A549 (cell line): ENCODE measurements around the gene IL10. TPM values are rescaled to one million over a fixed set of nuclear protein-coding genes. Genes with fewer than 3 reads are reported as not detected.
"Not testable (repeated sequence)": the region's sequence is repeated elsewhere in the genome, so short reads cannot be mapped to it uniquely, and the experiment has no call there.

Experiments
- ATAC-seq, 2 experiments: fragments of 200-7000 bp in 1 of 2; fragments of >200 bp in 1 of 2; cut with Nextera tagmentation in 1 of 2; cut with Tn5 transposase in 1 of 2; 3 replicates each; pipeline versions ENCODE4 v1.8.0 to v1.9.1; 2018 to 2020; ENCODE audit warnings: mild to moderate bottlenecking in 1 of 2, moderate library complexity in 1 of 2
- CTCF ChIA-PET: fragments of 300-600 bp; sonication (Branson Sonifier 250); formaldehyde crosslinking; extraction: SDS; loops from one replicate; lab custom pipeline; 2021; ENCODE audit warnings: antibody characterized with exemption, inconsistent platforms; lab: Yijun Ruan, JAX
- POLR2A ChIA-PET: fragments of 350-600 bp; formaldehyde crosslinking; extraction: SDS; loops from one replicate; lab custom pipeline; 2021; ENCODE audit warnings: antibody characterized with exemption, inconsistent platforms; lab: Yijun Ruan, JAX
- DNase-seq, 2 experiments: peaks; one replicate each; pipeline versions ENCODE4 v3.0.0 to v3.0.0-alpha.2; 2011 to 2016; ENCODE audit warnings: low read depth in 1 of 2, low spot score in 1 of 2
- FAIRE-seq: peaks from 2 replicates; lab custom pipeline; 2011; peaks lifted over from hg19 to GRCh38; lab: Jason Lieb, UNC
- H3K27ac ChIP-seq, 2 experiments: fragments of >200 bp; sonication (Bioruptor Twin); formaldehyde crosslinking; 3 replicates each; pipeline ENCODE4 v1.5.1; 2016 to 2017
- H3K4me1 ChIP-seq: fragments of >200 bp; sonication (Bioruptor Twin); formaldehyde crosslinking; 3 replicates; pipeline ENCODE4 v1.6.1; 2016
- H3K4me2 ChIP-seq: fragments of >200 bp; sonication (Bioruptor Twin); formaldehyde crosslinking; 3 replicates; pipeline ENCODE4 v1.6.1; 2016
- H3K4me3 ChIP-seq: fragments of >200 bp; sonication (Bioruptor Twin); formaldehyde crosslinking; 3 replicates; pipeline ENCODE4 v1.5.1; 2016
- H3K9me3 ChIP-seq: fragments of >200 bp; sonication (Bioruptor Twin); formaldehyde crosslinking; 3 replicates; pipeline ENCODE4 v1.6.1; 2016
- EHF ChIP-seq: fragments of 250-450 bp; sonication (Bioruptor Pico); IDR thresholded peaks from 2 replicates; pipeline ENCODE4 v1.5.0; 2020; ENCODE audit warnings: mild to moderate bottlenecking
- FOSB ChIP-seq: fragments of 250-450 bp; sonication (Bioruptor Pico); IDR thresholded peaks from 2 replicates; pipeline ENCODE4 v1.5.0; 2020; ENCODE audit warnings: mild to moderate bottlenecking, moderate library complexity
- FOSL2 ChIP-seq, 2 experiments: fragments of 450-650 bp in 1 of 2; fragments of >200 bp in 1 of 2; sonication (Bioruptor Twin) in 1 of 2; formaldehyde crosslinking; IDR thresholded peaks; 2 replicates each; pipeline versions ENCODE4 v1.5.0 to v1.6.1; 2016 to 2020; ENCODE audit warnings: mild to moderate bottlenecking in 1 of 2, moderate library complexity in 1 of 2
- FOXS1 ChIP-seq: fragments of 250-450 bp; sonication (Bioruptor Pico); IDR thresholded peaks from 2 replicates; pipeline ENCODE4 v1.5.0; 2020; ENCODE audit warnings: mild to moderate bottlenecking, moderate library complexity
- HOXB13 ChIP-seq: fragments of 250-450 bp; sonication (Bioruptor Pico); IDR thresholded peaks from 2 replicates; pipeline ENCODE4 v1.5.0; 2020; ENCODE audit warnings: low read depth, mild to moderate bottlenecking, moderate library complexity
- KDM1A ChIP-seq: fragments of 200-600 bp; sonication (generic); IDR thresholded peaks from 2 replicates; pipeline ENCODE4 v1.6.1; 2016; ENCODE audit warnings: low read depth, mild to moderate bottlenecking
- KDM5A ChIP-seq: fragments of 200-600 bp; sonication (generic); IDR thresholded peaks from 2 replicates; pipeline ENCODE4 v1.6.1; 2016; ENCODE audit warnings: antibody characterized with exemption, mild to moderate bottlenecking
- MAZ ChIP-seq: fragments of 150-350 bp; IDR thresholded peaks from 2 replicates; pipeline ENCODE4 v1.6.1; 2014; ENCODE audit warnings: antibody characterized with exemption, low read depth, low read length, borderline replicate concordance
- NPAS2 ChIP-seq: fragments of 250-450 bp; sonication (Bioruptor Pico); IDR thresholded peaks from 2 replicates; pipeline ENCODE4 v1.8.0; 2022; ENCODE audit warnings: mild to moderate bottlenecking, moderate library complexity, borderline replicate concordance
- NR3C1 ChIP-seq: fragments of >200 bp; sonication (Bioruptor Twin); formaldehyde crosslinking; IDR thresholded peaks from 3 replicates; pipeline ENCODE4 v1.6.1; 2017
- RAD21 ChIP-seq, 2 experiments: fragments of >200 bp in 1 of 2; sonication (Bioruptor Twin) in 1 of 2; formaldehyde crosslinking in 1 of 2; IDR thresholded peaks in 1 of 2; conservative IDR thresholded peaks in 1 of 2; 2 replicates in 1 of 2; 3 replicates in 1 of 2; pipeline ENCODE4 v1.6.1; 2012 to 2018; ENCODE audit warnings: inconsistent platforms in 1 of 2
- RFX5 ChIP-seq: fragments of 450-650 bp; IDR thresholded peaks from 2 replicates; pipeline ENCODE4 v1.7.1; 2014; ENCODE audit warnings: antibody characterized with exemption, mild to moderate bottlenecking, moderate library complexity
- RNF2 ChIP-seq: fragments of 200-600 bp; sonication (generic); IDR thresholded peaks from 2 replicates; pipeline ENCODE4 v1.6.1; 2016; ENCODE audit warnings: low read depth, mild to moderate bottlenecking, antibody characterized with exemption, moderate library complexity, borderline replicate concordance
- WGBS: methylation state at CpG from one replicate; pipeline ENCODE4 v1.1.6; 2017; ENCODE audit errors: missing lambda C conversion rate; 5-methylcytosine and 5-hydroxymethylcytosine counted together
- polyA plus RNA-seq, 4 experiments: library from polyadenylated mRNA; depleted of rRNA in 3 of 4; stranded (reverse); fragments of >200 nt; fragmentation: RNase III in 1 of 4; extraction: RNeasy Plus Mini Kit Qiagen cat#74134 plus additional on column Dnase treatment in 1 of 4; gene quantifications; 2 replicates in 3 of 4; 3 replicates in 1 of 4; pipeline ENCODE4 v1.2.3, GENCODE V29; 2011 to 2017
- TF ChIP-seq, protein P1 (sequence below): fragments of 250-450 bp; sonication (Bioruptor Pico); IDR thresholded peaks from 2 replicates; pipeline ENCODE4 v1.5.0; 2021; ENCODE audit warnings: mild to moderate bottlenecking, moderate library complexity, borderline replicate concordance
- TF ChIP-seq, protein P2 (sequence below): IDR thresholded peaks from 2 replicates; pipeline ENCODE4 v1.6.1; 2012; ENCODE audit warnings: low read depth, borderline replicate concordance
- TF ChIP-seq, protein P3 (sequence below): IDR thresholded peaks from 2 replicates; pipeline ENCODE4 v1.6.1; 2012
- TF ChIP-seq, protein P4 (sequence below): fragments of 150-350 bp; IDR thresholded peaks from 2 replicates; pipeline ENCODE4 v1.6.1; 2014; ENCODE audit warnings: low read depth, mild to moderate bottlenecking, low read length
- TF ChIP-seq, protein P5 (sequence below): fragments of 200-600 bp; sonication (generic); IDR thresholded peaks from 2 replicates; pipeline ENCODE4 v1.6.1; 2016; ENCODE audit warnings: antibody characterized with exemption, mild to moderate bottlenecking, moderate library complexity
- TF ChIP-seq, protein P6 (sequence below): fragments of 250-450 bp; sonication (Bioruptor Pico); IDR thresholded peaks from 2 replicates; pipeline ENCODE4 v1.5.0; 2020; ENCODE audit warnings: low read depth, mild to moderate bottlenecking, moderate library complexity
- TF ChIP-seq, protein P7 (sequence below): IDR thresholded peaks from 2 replicates; pipeline ENCODE4 v1.6.1; 2012

The IL10 gene
- polyA plus RNA-seq, 2 of the 4 experiments (the other 2 are of a cell fraction): not detected

DNA sequence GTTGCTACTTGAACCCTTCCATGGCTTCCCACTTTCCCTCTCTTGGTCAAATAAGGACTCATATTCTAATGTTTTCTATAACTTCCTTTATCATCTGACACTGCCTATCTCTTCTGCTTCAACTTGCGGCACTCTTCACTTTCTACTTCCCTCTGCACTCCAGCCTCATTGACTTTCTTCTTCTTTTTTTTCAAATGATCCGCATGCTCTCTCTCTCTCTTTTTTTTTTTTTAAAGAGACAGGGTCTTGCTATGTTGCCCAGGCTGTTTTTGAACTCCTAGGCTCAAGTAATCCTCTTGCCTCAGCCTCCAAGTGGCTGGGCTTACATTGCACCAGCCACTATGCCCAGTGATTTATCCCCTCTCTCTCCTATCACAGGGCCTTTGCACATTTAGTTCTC, 7.3 kb upstream of the IL10 start:
- no peaks in the 10 kb centered on the region for H3K9me3 ChIP-seq
- CTCF ChIA-PET: interaction anchor here (1.0 kb wide), 1 partner anchor 9 kb away, joined by 3 read pairs; no protein-coding TSS in a partner anchor
- H3K4me3 ChIP-seq: no peak overlapping the region
- ATAC-seq (no peak), DNase-seq (no peak)
- H3K4me1 ChIP-seq: no peaks in the 10 kb centered on the region
- TF ChIP-seq RNF2 (no peak), KDM1A (no peak), HOXB13 (CRISPR knock-in tag) (no peak)
- TF ChIP-seq, protein P1, sequence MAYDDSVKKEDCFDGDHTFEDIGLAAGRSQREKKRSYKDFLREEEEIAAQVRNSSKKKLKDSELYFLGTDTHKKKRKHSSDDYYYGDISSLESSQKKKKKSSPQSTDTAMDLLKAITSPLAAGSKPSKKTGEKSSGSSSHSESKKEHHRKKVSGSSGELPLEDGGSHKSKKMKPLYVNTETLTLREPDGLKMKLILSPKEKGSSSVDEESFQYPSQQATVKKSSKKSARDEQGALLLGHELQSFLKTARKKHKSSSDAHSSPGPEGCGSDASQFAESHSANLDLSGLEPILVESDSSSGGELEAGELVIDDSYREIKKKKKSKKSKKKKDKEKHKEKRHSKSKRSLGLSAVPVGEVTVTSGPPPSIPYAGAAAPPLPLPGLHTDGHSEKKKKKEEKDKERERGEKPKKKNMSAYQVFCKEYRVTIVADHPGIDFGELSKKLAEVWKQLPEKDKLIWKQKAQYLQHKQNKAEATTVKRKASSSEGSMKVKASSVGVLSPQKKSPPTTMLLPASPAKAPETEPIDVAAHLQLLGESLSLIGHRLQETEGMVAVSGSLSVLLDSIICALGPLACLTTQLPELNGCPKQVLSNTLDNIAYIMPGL (CRISPR knock-in tag): no peak
- TF ChIP-seq, protein P2, sequence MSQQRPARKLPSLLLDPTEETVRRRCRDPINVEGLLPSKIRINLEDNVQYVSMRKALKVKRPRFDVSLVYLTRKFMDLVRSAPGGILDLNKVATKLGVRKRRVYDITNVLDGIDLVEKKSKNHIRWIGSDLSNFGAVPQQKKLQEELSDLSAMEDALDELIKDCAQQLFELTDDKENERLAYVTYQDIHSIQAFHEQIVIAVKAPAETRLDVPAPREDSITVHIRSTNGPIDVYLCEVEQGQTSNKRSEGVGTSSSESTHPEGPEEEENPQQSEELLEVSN: no peak
- TF ChIP-seq, protein P3, sequence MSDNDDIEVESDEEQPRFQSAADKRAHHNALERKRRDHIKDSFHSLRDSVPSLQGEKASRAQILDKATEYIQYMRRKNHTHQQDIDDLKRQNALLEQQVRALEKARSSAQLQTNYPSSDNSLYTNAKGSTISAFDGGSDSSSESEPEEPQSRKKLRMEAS: no peak
- TF ChIP-seq, protein P4, sequence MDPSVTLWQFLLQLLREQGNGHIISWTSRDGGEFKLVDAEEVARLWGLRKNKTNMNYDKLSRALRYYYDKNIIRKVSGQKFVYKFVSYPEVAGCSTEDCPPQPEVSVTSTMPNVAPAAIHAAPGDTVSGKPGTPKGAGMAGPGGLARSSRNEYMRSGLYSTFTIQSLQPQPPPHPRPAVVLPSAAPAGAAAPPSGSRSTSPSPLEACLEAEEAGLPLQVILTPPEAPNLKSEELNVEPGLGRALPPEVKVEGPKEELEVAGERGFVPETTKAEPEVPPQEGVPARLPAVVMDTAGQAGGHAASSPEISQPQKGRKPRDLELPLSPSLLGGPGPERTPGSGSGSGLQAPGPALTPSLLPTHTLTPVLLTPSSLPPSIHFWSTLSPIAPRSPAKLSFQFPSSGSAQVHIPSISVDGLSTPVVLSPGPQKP: no peak
- TF ChIP-seq, all 56 proteins: peak for 0
- no peak for FAIRE-seq
- no peak overlapping the region for H3K27ac ChIP-seq
- POLR2A ChIA-PET: no interaction called here
- H3K4me2 ChIP-seq: no peak overlapping the region
- WGBS: 74% methylated on average over 2 of the region's 2 CpGs

DNA sequence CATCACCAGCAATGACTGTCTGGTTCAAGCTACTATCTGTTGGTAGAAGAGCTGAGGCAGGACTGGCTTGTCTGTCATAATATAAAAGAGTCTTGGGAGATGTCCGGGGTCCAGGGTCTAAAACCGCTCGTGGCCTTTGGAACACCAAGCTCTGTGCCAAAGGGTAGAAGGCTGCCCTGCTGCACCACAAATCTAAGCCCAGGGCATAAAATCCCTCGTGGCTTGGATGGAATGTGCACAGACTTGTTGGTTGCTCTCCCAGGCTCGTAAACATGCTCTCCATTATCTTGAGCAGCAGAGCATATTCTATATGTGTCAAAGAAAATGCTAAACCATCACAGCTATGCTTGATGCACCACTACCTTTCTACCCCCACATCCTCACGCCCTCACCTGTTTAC, 6.6 kb upstream of the IL10 start:
- CTCF ChIA-PET: interaction anchor here (1.4 to 1.7 kb wide), 2 partner anchors 9 kb away, joined by 3 read pairs; partner anchors contain the start of gene IL19
- H3K4me2 ChIP-seq, H3K27ac ChIP-seq, POLR2A ChIA-PET, H3K4me3 ChIP-seq, FAIRE-seq, DNase-seq, H3K4me1 ChIP-seq, ATAC-seq, H3K9me3 ChIP-seq: not testable (repeated sequence)
- whole genome bisulfite sequencing: 52% methylated on average over 6 of the region's 6 CpGs

DNA sequence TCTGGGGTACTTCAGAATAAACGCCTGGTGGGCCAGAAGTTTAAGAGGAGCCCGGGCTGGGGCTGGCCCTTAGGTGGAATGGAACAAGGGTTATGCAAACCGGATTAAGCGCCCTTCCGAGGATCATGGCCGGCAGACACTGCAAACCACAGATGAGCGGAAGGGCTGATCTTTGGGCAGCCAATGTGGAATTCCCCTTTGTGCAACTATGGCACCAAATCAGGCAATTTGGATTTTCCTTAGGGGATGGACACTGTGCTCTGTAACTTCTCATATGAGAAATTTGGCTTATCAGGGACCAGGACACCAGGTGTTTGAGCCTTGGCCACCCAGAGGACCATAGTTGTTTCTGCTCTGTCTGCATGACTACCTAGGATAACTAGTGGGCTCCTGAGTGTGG, 5.7 kb upstream of the IL10 start:
- Histone ChIP-seq H3K9me3 (no peaks in the 10 kb centered on the region), H3K27ac (no peak overlapping the region), H3K4me3 (no peak overlapping the region), H3K4me2 (no peak overlapping the region), H3K4me1 (no peaks in the 10 kb centered on the region)
- ATAC-seq (no peak), FAIRE-seq (no peak), DNase-seq (no peak)
- whole genome bisulfite sequencing: 62% methylated on average over 7 of the region's 7 CpGs
- ChIA-PET CTCF (interaction anchor here (1.1 to 2.1 kb wide), 5 partner anchors 8 to 51 kb away, joined by 3 to 9 read pairs (median 3); partner anchors contain the start of gene IL19), POLR2A (no interaction called here)
- TF ChIP-seq, protein P5, sequence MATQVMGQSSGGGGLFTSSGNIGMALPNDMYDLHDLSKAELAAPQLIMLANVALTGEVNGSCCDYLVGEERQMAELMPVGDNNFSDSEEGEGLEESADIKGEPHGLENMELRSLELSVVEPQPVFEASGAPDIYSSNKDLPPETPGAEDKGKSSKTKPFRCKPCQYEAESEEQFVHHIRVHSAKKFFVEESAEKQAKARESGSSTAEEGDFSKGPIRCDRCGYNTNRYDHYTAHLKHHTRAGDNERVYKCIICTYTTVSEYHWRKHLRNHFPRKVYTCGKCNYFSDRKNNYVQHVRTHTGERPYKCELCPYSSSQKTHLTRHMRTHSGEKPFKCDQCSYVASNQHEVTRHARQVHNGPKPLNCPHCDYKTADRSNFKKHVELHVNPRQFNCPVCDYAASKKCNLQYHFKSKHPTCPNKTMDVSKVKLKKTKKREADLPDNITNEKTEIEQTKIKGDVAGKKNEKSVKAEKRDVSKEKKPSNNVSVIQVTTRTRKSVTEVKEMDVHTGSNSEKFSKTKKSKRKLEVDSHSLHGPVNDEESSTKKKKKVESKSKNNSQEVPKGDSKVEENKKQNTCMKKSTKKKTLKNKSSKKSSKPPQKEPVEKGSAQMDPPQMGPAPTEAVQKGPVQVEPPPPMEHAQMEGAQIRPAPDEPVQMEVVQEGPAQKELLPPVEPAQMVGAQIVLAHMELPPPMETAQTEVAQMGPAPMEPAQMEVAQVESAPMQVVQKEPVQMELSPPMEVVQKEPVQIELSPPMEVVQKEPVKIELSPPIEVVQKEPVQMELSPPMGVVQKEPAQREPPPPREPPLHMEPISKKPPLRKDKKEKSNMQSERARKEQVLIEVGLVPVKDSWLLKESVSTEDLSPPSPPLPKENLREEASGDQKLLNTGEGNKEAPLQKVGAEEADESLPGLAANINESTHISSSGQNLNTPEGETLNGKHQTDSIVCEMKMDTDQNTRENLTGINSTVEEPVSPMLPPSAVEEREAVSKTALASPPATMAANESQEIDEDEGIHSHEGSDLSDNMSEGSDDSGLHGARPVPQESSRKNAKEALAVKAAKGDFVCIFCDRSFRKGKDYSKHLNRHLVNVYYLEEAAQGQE: no peak
- TF ChIP-seq MAZ (no peak), EHF (CRISPR knock-in tag) (no peak), FOSB (CRISPR knock-in tag) (no peak), RAD21 (conservative IDR thresholded peaks at IDR 0.05 in 1 of 2, IDR thresholded peaks at IDR 0.05 in 1 of 2) (no peak), FOSL2 (IDR thresholded peaks at IDR 0.05) (no peak), FOSL2 (CRISPR knock-in tag; IDR thresholded peaks at IDR 0.05) (no peak), NPAS2 (CRISPR knock-in tag) (no peak), KDM5A (no peak), RFX5 (no peak), FOXS1 (CRISPR knock-in tag) (no peak), NR3C1 (no peak)
- TF ChIP-seq, protein P6, sequence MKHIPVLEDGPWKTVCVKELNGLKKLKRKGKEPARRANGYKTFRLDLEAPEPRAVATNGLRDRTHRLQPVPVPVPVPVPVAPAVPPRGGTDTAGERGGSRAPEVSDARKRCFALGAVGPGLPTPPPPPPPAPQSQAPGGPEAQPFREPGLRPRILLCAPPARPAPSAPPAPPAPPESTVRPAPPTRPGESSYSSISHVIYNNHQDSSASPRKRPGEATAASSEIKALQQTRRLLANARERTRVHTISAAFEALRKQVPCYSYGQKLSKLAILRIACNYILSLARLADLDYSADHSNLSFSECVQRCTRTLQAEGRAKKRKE (CRISPR knock-in tag): no peak
- TF ChIP-seq, protein P7, sequence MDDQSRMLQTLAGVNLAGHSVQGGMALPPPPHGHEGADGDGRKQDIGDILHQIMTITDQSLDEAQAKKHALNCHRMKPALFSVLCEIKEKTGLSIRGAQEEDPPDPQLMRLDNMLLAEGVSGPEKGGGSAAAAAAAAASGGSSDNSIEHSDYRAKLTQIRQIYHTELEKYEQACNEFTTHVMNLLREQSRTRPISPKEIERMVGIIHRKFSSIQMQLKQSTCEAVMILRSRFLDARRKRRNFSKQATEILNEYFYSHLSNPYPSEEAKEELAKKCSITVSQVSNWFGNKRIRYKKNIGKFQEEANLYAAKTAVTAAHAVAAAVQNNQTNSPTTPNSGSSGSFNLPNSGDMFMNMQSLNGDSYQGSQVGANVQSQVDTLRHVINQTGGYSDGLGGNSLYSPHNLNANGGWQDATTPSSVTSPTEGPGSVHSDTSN: no peak
- TF ChIP-seq, protein P1 (CRISPR knock-in tag): no peak
